ENCODE data around the gene RNF43.
"Not testable (repeated sequence)": the region's sequence is repeated elsewhere in the genome, so short reads cannot be mapped to it uniquely, and the experiment has no call there.

The RNF43 gene

DNA sequence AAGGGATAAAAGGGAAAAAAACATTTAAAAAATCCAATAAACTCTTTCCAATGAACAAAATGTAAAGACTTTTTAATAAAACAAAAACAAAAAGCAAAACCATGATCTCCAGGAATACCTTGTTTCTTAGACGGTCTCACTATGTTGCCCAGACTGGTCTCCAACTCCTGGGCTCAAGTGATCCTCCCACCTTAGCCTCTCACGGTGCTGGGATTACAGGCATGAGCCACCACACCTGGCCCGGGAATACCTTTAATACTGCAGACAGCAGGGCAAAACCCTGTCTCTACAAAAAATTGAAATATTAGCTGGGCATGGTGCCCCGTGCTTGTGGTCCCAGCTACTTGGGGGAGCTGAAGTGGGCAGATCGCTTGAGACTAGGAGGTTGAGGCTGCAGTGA is 7.9 kb downstream of the RNF43 start:
- no CpG with 5 or more reads among the region's 5 CpGs for WGBS (ENCODE audit: insufficient coverage, insufficient read length)
- H3K27ac ChIP-seq (ENCODE audit: low read length): no peak overlapping the region

DNA sequence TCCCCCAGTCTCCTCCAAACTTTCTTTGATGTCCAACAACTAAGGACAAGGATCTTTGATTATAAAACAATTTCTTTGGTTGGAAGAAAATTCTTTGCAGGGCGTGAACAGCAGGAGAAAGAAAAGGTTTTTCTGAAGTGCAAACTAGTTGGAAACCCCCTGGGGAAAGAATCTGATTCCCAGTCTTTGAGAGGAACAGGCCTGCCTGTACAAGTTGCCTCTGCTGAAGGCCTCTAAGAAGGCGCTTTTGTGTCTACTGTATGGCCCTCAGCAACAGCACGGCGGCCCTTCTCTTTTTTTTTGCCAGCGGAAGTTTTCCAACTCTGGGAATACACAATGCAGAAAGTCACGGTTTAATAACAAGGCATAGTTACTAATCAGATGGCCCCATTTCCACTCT is 14.0 kb downstream of the RNF43 start:
- no peaks in the 10 kb centered on the region; the same call in 1 of the 2 replicates for H3K4me1 ChIP-seq (ENCODE audit: control insufficient read depth, insufficient read depth, low read length)
- no peaks in the 10 kb centered on the region for H3K36me3 ChIP-seq (ENCODE audit: control insufficient read depth, insufficient read depth, low read length)
- no peak overlapping the region for H3K27ac ChIP-seq (ENCODE audit: low read length)
- WGBS (ENCODE audit: insufficient coverage, insufficient read length): no CpG with 5 or more reads among the region's 6 CpGs
- H3K9me3 ChIP-seq (ENCODE audit: control insufficient read depth, insufficient read depth, low read length): no peaks in the 10 kb centered on the region
- no peak overlapping the region for H3K4me3 ChIP-seq (ENCODE audit: low read length)
- no peak for DNase-seq (ENCODE audit: low read depth, low spot score)
- H3K27me3 ChIP-seq (ENCODE audit: control insufficient read depth, insufficient read depth, low read length): peaks cover 20% of the 10 kb centered on the region; the same call in 1 of the 2 replicates

More for the DNA sequence above, 7.9 kb downstream of the RNF43 start:
- no peaks in the 10 kb centered on the region for H3K9me3 ChIP-seq (ENCODE audit: control insufficient read depth, insufficient read depth, low read length)
- no peaks in the 10 kb centered on the region; the same call in 1 of the 2 replicates for H3K27me3 ChIP-seq (ENCODE audit: control insufficient read depth, insufficient read depth, low read length)
- no peak for DNase-seq (ENCODE audit: low read depth, low spot score)
- H3K4me3 ChIP-seq (ENCODE audit: low read length): no peak overlapping the region
- no peaks in the 10 kb centered on the region for H3K4me1 ChIP-seq (ENCODE audit: control insufficient read depth, insufficient read depth, low read length)
- no peaks in the 10 kb centered on the region for H3K36me3 ChIP-seq (ENCODE audit: control insufficient read depth, insufficient read depth, low read length)

DNA sequence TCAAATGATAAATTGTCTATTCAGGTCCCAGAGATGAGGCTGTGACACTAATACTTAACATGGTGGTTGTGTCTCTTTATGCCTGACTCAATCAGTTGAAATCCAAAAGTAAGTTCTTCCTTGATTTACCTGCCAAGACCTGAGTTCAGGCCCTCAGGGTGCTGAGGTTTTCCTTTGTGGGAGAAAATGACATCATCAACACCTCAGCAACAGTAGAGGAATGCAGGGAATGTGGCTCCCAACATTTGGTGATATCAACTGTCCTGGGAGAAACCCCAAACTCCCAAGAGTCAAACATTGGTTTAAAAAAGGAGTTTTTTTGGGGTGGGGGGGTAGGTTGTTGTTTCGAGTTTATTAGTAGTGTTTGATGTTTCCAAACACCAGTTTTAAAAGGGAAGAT is 14.7 kb downstream of the RNF43 start:
- 100% methylated on average over 1 of the region's 1 CpG for WGBS (ENCODE audit: insufficient coverage, insufficient read length)
- H3K4me1 ChIP-seq (ENCODE audit: control insufficient read depth, insufficient read depth, low read length): no peaks in the 10 kb centered on the region; the same call in 1 of the 2 replicates
- H3K27ac ChIP-seq (ENCODE audit: low read length): no peak overlapping the region
- peaks cover 20% of the 10 kb centered on the region; the same call in 1 of the 2 replicates for H3K27me3 ChIP-seq (ENCODE audit: control insufficient read depth, insufficient read depth, low read length)
- DNase-seq (ENCODE audit: low read depth, low spot score): no peak
- no peaks in the 10 kb centered on the region for H3K36me3 ChIP-seq (ENCODE audit: control insufficient read depth, insufficient read depth, low read length)
- no peak overlapping the region for H3K4me3 ChIP-seq (ENCODE audit: low read length)
- no peaks in the 10 kb centered on the region for H3K9me3 ChIP-seq (ENCODE audit: control insufficient read depth, insufficient read depth, low read length)

DNA sequence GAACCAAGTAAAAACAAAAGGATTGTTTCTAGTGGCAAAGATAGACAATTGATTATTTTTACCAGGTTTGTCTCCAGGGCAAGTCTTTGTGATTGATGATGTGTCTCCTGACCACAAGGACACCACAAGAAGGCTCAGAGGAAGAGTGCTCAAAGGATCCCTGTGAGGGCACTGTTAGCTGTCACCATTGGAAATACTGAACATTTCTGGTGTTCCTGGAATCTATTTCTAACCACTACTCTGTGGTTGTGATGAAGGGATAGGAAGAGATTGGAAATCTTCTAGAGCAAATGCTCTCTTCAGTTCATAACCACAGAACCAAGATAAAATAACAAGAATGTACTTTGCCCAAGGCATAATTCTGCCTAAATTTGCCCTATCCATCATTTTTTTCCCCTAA is 15.3 kb downstream of the RNF43 start:
- no peaks in the 10 kb centered on the region for H3K36me3 ChIP-seq (ENCODE audit: control insufficient read depth, insufficient read depth, low read length)
- H3K4me1 ChIP-seq (ENCODE audit: control insufficient read depth, insufficient read depth, low read length): no peaks in the 10 kb centered on the region; the same call in 1 of the 2 replicates
- no peaks in the 10 kb centered on the region for H3K9me3 ChIP-seq (ENCODE audit: control insufficient read depth, insufficient read depth, low read length)
- no peak overlapping the region for H3K27ac ChIP-seq (ENCODE audit: low read length)
- H3K4me3 ChIP-seq (ENCODE audit: low read length): no peak overlapping the region
- DNase-seq (ENCODE audit: low read depth, low spot score): no peak
- H3K27me3 ChIP-seq (ENCODE audit: control insufficient read depth, insufficient read depth, low read length): peaks cover 20% of the 10 kb centered on the region; the same call in 1 of the 2 replicates

DNA sequence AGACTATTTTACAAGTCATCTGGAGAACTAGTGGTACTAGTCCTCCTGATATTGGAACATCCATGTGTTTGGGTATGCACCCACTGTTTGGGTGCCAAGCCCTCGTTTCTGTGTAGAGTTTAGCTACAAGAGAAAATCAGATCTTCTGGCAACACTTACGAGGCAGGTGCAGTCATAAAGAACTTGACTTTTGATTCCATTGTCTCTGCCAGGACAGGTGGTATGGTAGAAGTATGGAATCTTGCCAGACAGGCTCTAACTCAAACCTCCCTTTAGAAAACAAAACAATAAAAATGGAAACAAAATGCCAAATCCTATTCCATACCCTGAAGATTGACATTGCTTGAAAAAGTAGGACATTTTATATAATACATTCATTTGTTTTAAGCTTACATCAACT is 16.0 kb downstream of the RNF43 start:
- Histone ChIP-seq H3K36me3 (ENCODE audit: control insufficient read depth, insufficient read depth, low read length) (no peaks in the 10 kb centered on the region), H3K4me3 (ENCODE audit: low read length) (no peak overlapping the region), H3K4me1 (ENCODE audit: control insufficient read depth, insufficient read depth, low read length) (no peaks in the 10 kb centered on the region; the same call in 1 of the 2 replicates), H3K9me3 (ENCODE audit: control insufficient read depth, insufficient read depth, low read length) (no peaks in the 10 kb centered on the region), H3K27me3 (ENCODE audit: control insufficient read depth, insufficient read depth, low read length) (peaks cover 20% of the 10 kb centered on the region; the same call in 1 of the 2 replicates), H3K27ac (ENCODE audit: low read length) (no peak overlapping the region)
- WGBS (ENCODE audit: insufficient coverage, insufficient read length): no CpG with 5 or more reads among the region's 2 CpGs
- no peak for DNase-seq (ENCODE audit: low read depth, low spot score)

DNA sequence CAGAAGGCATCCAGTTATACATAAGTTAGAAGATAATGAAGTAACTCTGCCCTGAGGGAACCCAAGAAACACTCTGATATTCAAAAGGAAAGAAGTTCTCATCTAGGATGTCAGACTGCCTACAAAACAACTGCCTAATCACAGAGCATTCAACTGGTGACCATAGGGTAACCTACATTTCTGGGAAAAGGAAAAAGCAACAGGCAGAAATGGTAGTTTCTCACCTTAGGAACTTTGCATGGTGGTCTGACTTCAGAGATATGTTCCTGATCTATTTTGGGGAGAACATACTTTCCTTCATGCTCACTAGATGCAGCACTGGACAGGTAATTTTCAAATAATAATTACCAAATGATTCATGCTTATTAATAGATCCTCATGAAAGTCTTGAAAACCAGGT is 16.5 kb downstream of the RNF43 start:
- DNase-seq (ENCODE audit: low read depth, low spot score): no peak
- no peaks in the 10 kb centered on the region for H3K36me3 ChIP-seq (ENCODE audit: control insufficient read depth, insufficient read depth, low read length)
- peaks cover 22% of the 10 kb centered on the region for H3K27me3 ChIP-seq (ENCODE audit: control insufficient read depth, insufficient read depth, low read length)
- H3K9me3 ChIP-seq (ENCODE audit: control insufficient read depth, insufficient read depth, low read length): no peaks in the 10 kb centered on the region
- no peak overlapping the region for H3K4me3 ChIP-seq (ENCODE audit: low read length)
- no peak overlapping the region for H3K27ac ChIP-seq (ENCODE audit: low read length)
- H3K4me1 ChIP-seq (ENCODE audit: control insufficient read depth, insufficient read depth, low read length): no peaks in the 10 kb centered on the region; the same call in 1 of the 2 replicates

DNA sequence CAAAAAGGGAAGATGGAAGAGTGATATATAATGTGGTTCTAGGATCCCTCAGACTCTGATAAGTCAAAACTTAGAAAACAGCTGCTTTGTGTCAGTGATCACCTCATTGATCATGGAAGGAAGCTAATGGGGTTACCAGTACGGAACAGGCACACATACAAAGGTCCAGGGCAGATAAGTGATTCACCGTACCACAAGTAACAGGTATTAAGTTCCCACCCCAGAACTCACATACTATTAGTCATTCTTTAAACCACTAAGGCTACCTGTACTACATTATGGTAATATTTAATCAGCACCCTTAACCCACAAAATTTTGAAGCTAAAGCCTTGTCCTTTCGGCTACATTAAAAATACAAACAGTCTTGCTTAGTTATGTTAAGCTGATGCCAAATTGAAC is 17.4 kb downstream of the RNF43 start:
- peaks cover 23% of the 10 kb centered on the region for H3K27me3 ChIP-seq (ENCODE audit: control insufficient read depth, insufficient read depth, low read length)

DNA sequence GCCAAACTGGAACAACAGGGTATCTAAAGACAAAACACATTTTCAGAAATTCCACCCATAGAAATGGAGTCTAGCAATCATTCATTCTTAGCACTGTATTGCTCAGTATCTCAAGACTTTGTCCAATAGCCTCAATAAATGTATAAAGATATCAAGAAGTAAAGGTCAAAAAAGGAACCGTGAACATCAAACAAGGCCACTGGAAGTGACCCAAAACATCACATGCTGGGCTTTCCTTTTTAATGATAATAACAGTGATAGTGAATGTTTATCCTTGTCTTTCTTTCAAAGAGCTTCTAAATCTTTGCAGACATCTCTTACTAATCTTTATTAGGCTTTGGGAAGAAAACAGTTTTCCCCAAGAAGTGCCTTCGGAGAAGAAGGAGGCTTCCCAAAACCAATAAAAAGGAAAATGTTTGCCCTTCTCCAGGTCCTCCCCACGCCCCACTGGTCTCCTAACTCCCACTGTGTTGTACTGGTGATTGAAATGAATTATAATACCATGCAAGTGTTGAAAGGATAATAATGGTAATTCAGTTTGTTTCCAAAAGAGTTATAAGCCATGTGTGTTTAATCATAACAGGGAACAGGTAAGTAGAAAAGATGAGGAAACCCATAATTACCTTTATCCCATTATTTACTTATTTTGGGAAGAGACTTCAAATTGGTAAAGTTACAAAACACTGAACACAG is 18.6 kb downstream of the RNF43 start:
- Histone ChIP-seq H3K27me3 (ENCODE audit: control insufficient read depth, insufficient read depth, low read length) (peaks cover 20% of the 10 kb centered on the region), H3K36me3 (ENCODE audit: control insufficient read depth, insufficient read depth, low read length) (no peaks in the 10 kb centered on the region), H3K4me1 (ENCODE audit: control insufficient read depth, insufficient read depth, low read length) (no peaks in the 10 kb centered on the region; the same call in 1 of the 2 replicates), H3K27ac (ENCODE audit: low read length) (no peak overlapping the region), H3K9me3 (ENCODE audit: control insufficient read depth, insufficient read depth, low read length) (no peaks in the 10 kb centered on the region), H3K4me3 (ENCODE audit: low read length) (no peak overlapping the region)
- no CpG with 5 or more reads among the region's 3 CpGs for WGBS (ENCODE audit: insufficient coverage, insufficient read length)
- DNase-seq (ENCODE audit: low read depth, low spot score): no peak

More for the DNA sequence above, 17.4 kb downstream of the RNF43 start:
- DNase-seq (ENCODE audit: low read depth, low spot score): no peak
- Histone ChIP-seq H3K27ac (ENCODE audit: low read length) (no peak overlapping the region), H3K4me3 (ENCODE audit: low read length) (no peak overlapping the region), H3K9me3 (ENCODE audit: control insufficient read depth, insufficient read depth, low read length) (no peaks in the 10 kb centered on the region), H3K36me3 (ENCODE audit: control insufficient read depth, insufficient read depth, low read length) (no peaks in the 10 kb centered on the region), H3K4me1 (ENCODE audit: control insufficient read depth, insufficient read depth, low read length) (no peaks in the 10 kb centered on the region; the same call in 1 of the 2 replicates)
- WGBS (ENCODE audit: insufficient coverage, insufficient read length): no CpG with 5 or more reads among the region's 3 CpGs

DNA sequence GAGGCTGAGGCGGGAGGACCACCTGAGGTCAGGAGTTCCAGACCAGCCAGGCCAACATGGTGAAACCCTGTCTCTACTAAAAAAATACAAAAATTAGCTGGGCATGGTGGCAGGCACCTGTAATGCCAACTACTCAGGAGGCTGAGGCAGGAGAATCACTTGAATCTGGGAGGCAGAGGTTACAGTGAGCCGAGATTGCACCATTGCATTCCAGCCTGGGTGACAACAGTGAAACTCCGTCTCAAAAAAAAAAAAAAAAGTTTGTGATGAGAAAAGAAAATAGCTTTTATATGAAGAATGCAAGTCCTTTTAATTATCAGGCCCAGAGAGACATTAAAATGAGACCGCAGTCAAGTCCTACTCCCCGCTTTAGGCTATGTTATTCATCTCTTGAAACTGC is 19.9 kb downstream of the RNF43 start:
- peaks cover 16% of the 10 kb centered on the region for H3K27me3 ChIP-seq (ENCODE audit: control insufficient read depth, insufficient read depth, low read length)
- not testable (repeated sequence) for H3K27ac ChIP-seq (ENCODE audit: low read length)

DNA sequence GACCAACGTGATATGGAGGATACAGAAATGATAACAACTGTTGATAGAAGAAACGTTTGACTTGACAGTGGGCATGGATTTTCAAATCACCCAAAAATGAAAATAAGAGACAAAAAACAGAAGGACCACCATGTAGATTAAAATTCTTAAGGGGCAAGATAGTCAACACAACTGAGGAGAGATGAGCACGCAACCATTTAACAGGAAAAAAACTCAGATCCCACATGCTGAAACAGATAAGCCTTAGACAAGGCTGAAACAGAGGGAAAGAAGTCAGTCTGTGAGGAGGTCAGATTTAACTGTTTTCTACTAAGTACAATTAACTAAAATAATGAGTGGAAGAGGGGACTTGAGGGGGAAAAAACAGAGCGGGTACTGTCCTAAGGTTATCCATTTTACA is 21.2 kb downstream of the RNF43 start:
- Histone ChIP-seq H3K9me3 (ENCODE audit: control insufficient read depth, insufficient read depth, low read length) (no peaks in the 10 kb centered on the region), H3K27me3 (ENCODE audit: control insufficient read depth, insufficient read depth, low read length) (peaks cover 10% of the 10 kb centered on the region), H3K4me1 (ENCODE audit: control insufficient read depth, insufficient read depth, low read length) (no peaks in the 10 kb centered on the region), H3K27ac (ENCODE audit: low read length) (no peak overlapping the region), H3K4me3 (ENCODE audit: low read length) (no peak overlapping the region), H3K36me3 (ENCODE audit: control insufficient read depth, insufficient read depth, low read length) (no peaks in the 10 kb centered on the region)
- DNase-seq (ENCODE audit: low read depth, low spot score): no peak
- no CpG with 5 or more reads among the region's 4 CpGs for WGBS (ENCODE audit: insufficient coverage, insufficient read length)

More for the DNA sequence above, 19.9 kb downstream of the RNF43 start:
- H3K4me1 ChIP-seq (ENCODE audit: control insufficient read depth, insufficient read depth, low read length); H3K4me3 ChIP-seq (ENCODE audit: low read length); H3K36me3 ChIP-seq (ENCODE audit: control insufficient read depth, insufficient read depth, low read length); H3K9me3 ChIP-seq (ENCODE audit: control insufficient read depth, insufficient read depth, low read length); DNase-seq (ENCODE audit: low read depth, low spot score): not testable (repeated sequence)
- WGBS (ENCODE audit: insufficient coverage, insufficient read length): no CpG with 5 or more reads among the region's 5 CpGs

Data from iPS DF 6.9 (cell line).